Activated T-cell treated with anti-CD3 and anti-CD28 coated beads for 1 hour (primary cell): ENCODE data around the gene COMMD3.
"Not testable (repeated sequence)": the region's sequence is repeated elsewhere in the genome, so short reads cannot be mapped to it uniquely, and the experiment has no call there.

Experiments used
- DNase-seq: peaks from one replicate; pipeline ENCODE4 v3.0.0-alpha.2; 2020; ENCODE audit warnings: low read depth

COMMD3 gene

DNA sequence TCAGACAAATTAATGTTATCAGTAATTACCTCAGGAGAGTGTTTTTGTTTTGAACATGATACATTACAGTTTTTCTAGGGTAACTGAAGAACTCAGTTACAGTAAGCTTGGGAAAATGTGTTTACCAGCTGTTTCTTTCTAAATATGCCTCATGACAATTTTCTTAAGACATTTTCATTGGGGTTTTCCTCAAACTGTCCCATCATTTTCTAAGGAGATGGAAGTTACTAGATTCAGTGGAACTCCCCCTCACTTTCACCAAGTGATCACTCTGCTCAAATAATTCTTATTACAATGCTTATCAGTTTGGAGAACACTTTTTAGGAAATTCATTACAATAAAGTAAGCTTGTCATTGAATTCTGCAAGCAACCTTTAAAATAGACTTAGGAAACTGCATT is 22.7 kb downstream of the COMMD3 start:
- no peak for DNase-seq

GRCh38 chr10:22339761-22340328 is 23.7 kb downstream of the COMMD3 start:
- DNase-seq: no peak

DNA sequence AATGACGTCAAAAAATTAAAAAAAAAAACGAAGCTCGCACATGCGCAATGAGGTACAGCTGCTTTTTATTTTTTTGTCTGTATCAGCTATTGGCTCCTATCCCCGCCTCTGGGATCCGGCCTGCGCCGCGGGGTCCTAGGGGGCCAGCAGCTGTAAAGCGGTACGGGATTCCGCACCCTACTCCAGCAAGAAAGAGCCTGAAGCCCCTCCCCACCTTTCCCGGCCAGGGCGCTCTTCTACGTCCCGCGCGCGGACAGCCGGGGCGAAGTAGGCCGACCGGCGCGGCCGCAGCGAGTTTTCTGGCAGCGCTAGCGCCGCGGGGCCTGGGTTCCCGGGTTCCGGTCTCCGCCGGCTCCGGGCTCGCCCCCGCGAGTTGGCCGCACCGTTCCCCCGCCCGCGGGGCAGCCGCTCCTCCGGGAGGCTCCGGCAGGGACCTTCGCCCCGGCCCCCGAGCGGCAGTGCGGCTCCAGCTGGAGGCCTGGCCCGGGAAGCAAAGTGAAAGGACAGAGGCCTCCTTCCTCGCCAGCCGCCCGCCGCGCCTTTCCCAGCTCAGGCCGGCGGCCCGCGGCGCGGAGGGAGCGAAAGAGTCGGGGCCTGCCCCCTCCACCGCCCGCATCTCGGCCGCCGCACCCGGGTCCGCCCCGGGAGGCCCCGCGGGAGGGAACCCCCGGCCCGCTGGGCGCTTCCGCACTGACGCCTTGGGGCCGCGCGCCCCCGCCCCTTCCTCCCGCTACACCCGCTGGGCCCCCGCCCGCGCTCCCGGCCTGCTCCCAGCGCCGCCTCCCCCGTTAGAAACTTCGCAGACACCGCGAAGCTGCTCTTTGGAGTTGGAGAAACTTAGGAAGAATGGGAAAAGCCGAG is 24.4 kb downstream of the COMMD3 start:
- DNase-seq: no peak

- DNase-seq: no peak
These were observed 25.2 kb downstream of the COMMD3 start for GRCh38 chr10:22341190-22341925.

- no peak for DNase-seq
These were observed 25.7 kb downstream of the COMMD3 start for GRCh38 chr10:22341926-22342196.

- no peak for DNase-seq
These were observed 26.2 kb downstream of the COMMD3 start for GRCh38 chr10:22342421-22342820.

GRCh38 chr10:22343731-22344130 is 27.5 kb downstream of the COMMD3 start:
- no peak for DNase-seq

GRCh38 chr10:22344249-22344648 is 28.1 kb downstream of the COMMD3 start:
- no peak for DNase-seq

DNA sequence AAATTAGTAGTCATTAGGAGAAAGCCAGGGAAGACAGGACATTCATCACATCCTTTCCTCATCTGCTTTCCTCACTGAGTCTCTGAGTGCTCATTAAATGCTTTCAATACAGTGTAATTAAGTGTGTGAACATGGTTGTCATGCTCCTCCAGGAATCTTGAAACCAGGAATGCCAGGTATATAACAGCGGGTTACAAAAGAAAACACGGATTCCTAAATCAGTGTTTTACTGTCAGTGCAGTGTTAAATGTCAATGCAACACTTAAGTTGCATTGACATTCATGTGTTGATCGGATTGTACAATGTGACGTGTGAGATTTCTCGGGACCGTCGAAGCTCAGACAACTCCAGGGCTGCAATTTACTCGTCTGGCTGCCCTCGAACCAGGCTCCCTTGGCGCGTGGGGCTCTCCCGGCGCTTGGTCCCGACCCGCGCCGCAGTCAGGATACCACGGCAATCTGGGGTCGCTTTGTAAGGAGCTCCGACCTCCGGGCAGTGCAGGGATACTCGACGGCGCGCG is 28.7 kb downstream of the COMMD3 start:
- DNase-seq: no peak

- no peak for DNase-seq
These were observed 29.3 kb downstream of the COMMD3 start, which contains the start of gene SPAG6 for GRCh38 chr10:22345301-22346095. TSS of gene SPAG6 (plus strand) at chr10:22345496. CDS start at chr10:22345612, 116 bp downstream.

DNA sequence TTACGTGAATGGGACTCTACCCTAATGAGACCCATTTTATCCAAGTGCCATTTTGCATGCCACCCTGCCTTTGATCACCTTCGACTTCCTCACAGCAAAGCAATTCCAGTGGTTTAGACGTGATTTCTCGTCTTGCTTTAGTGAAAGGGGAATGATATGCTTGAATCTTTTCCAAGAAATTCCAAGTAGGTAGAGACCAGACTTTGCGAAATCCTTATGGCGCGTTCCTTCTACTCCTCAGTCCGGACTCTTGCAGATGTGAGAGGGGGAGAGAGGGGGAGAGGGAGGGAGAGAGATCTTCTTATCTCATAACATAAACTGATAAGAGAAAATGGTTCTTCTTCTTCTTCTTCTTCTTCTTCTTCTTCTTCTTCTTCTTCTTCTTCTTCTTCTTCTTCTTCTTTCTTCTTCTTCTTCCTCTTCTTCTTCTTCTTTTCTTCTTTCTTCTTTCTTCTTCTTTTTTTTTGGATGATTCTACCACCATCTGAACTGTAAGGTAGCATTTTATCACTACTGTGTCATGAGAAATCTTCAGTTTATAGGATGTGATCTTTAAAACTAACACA is 30.0 kb downstream of the COMMD3 start:
- no peak for DNase-seq

DNA sequence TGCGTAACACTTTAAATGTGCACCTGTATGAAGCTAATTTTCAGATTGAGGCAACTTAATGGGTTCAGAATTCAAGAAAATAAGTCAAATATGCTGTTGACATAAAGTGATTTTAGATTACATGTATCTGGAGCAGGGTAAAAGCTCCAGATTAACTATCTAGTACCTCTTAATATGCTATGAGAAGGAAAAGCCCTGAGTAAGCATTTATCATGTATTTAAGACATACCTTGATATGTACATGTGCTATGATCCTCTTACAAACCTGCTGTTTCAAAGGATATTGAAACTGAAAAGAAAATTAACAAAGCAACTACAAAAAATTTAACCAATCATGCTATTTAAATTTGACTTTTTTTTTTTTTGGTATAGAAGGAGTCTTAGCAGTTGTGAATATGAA is 33.6 kb downstream of the COMMD3 start:
- DNase-seq: no peak

- DNase-seq: no peak
These were observed 35.0 kb downstream of the COMMD3 start for GRCh38 chr10:22351131-22351703.

GRCh38 chr10:22356324-22356873 is 40.2 kb downstream of the COMMD3 start:
- DNase-seq: no peak

GRCh38 chr10:22357770-22358169 is 41.6 kb downstream of the COMMD3 start:
- DNase-seq: not testable (repeated sequence)

DNA sequence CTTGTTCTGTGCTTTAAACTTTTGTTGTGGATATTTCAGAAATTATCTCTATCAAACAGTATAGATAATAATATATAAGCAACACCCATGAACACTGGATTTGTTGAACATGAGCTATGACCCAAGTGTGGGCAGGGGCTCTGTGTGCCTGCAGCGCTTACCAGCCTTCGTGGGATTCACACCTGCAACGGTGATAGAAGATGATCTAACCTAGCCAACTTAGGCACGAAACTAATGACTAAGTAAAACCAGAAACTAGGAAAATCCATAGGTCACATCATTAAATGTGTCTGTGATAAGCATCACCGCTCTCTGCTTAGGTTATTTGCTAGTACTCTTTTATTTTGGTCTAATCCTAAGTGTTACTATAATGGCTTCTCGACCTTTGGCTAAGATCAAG is 47.1 kb downstream of the COMMD3 start:
- DNase-seq: no peak

DNA sequence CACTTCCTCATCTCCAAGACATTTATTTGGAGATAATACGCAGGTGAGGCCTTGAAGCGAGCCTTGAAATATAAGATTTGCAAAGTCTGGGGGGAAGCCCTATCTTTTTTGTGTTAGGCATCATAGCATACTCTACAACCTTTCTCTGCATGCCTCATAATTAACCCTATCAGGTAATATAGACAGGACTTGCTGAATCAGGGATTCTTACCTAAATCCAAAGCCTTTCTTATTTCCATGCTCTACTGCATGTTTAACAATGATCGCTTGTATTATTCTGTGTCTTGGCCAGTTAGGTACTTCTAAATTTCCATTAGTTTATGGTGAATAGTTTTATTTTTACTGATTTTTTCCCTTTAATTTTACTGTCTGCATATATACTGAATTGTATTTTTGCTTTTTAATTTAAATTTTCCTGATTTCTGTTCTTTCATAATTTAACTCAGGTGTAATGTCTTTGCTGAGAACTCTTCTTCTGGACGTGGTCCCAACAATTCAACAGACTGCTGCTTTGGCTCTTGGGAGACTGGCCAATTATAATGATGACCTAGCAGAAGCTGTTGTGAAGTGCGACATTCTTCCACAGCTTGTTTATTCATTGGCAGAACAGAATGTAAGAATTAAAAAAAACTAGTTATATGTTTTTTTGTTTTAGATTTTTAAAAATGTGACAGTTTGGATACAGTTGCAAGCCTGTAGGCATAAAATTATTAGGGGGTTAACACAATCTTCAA is 48.4 kb downstream of the COMMD3 start:
- DNase-seq: no peak

DNA sequence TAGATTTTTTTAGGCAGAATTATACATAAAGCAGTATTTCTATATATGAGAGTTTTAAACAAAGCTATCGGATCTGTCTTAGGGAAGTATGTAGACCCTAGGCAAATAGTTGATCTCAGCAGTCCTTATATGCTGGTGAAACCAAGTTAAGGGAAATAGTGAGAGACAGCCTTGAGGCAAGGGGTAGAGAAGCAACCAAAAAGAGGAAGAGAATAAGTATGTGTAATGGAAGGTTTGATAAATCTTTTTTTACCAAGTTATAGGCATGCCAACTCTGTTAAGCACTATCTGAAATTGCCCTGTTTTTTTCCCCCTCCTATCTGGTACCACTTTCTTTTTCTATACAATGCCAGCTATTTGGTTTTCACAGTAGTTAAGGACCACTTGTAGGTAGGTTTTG is 49.0 kb downstream of the COMMD3 start:
- no peak for DNase-seq

GRCh38 chr10:22365644-22366434 is 49.7 kb downstream of the COMMD3 start:
- DNase-seq: no peak

DNA sequence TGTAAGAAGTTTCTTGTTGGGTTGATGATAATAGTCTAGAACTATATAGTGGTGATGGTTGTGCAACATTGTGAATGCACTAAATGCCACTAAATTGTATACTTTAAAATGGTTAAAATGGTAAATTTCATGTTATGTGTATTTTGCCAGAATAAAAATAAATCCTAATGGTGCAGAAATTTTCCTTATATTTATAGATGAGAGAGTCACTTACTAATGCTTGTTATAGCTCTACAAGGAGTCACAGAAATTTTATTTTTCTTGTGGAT is 50.2 kb downstream of the COMMD3 start:
- no peak for DNase-seq
